Inflammatory macrophage treated with lipopolysaccharide for 1 hour (primary cell): ENCODE results near the gene ABAT.
A peak's percentile ranks its signal among the peaks of the same experiment; 100 is the strongest.

Experiments
- DNase-seq, 2 donors: peaks; one replicate each; pipeline ENCODE4 v3.0.0-alpha.2; 2020 to 2022

The ABAT gene

GRCh38 chr16:8718851-8719680 lies 44.6 kb downstream of the ABAT start:
- no peak for DNase-seq

DNA sequence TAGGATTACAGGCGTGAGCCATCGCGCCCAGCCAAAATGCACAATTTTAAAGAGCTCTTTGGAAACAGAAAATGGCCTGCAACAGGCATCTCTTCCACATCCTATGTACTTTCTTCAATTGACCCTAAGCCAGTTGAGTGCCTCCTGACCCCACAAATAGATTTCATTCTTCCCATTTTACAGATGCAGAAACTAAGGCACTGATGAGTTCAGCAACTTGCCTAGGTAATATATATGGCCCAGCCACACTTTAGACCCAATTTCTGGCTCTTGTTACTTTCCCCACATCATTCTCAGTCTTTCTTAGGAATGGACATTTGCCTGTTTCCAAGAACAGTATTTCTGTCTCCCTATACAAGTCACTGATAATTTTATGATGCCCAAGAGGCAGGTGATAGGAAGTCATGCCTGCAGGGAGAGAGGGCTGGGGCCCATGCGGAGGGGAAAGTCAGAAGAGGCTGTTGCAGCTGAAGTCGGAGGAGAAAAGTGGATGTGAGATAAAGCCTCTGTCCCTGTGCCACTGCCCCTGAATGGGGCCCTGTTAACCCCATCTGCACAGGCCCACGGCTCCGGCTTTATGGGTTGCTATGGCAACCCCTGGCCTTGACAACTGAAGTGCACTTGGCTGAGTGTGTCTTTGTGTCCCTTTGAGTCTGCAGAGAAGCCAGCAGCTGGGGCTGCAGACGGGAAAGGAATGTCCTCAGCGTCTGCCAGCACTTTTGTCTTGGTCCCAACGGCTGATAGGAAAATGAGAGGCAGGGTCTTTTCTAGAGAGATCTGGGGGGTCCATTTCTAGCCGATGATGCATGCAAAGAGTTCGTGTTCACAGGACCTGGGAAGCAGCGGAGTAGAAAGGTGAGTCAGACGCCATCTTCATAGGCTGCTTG lies 45.9 kb downstream of the ABAT start:
- no peak for DNase-seq

DNA sequence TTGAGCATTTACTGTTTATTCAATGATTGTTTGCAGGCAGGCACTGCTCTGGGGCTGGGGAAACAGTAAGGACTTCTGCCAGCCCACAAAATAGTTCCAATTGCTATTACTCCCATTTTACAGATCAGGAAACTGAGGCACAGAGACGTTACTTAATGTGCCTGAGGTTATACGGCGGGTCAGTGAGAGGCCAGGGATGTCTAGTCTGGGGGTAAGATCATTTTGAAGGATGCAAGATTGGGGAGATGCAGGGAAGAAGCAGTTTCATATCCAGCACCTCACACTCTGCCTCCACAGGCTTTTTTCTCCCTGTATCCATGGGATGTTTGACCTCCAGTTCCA lies 46.5 kb downstream of the ABAT start:
- no peak for DNase-seq

GRCh38 chr16:8721336-8722024 lies 47.1 kb downstream of the ABAT start:
- DNase-seq, result no peak

DNA sequence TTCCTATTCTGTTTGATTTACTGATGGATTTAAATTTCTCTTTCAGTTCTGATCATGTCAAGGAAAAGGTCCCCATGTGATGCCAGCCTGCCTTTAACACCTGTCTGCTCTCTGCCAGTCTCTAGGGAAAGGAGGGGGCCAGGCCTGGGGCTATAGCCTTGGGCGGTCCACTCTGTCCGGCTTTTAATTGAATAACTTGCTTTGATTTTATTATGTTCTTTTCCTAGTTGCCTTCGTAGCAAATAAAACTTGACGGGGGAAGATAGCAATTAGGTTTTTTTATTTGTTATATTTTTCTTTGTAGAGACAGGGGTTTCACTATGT lies 47.6 kb downstream of the ABAT start:
- DNase-seq, result no peak

GRCh38 chr16:8725513-8726178 lies 51.2 kb downstream of the ABAT start:
- DNase-seq, result no peak

- no peak for DNase-seq
These were observed 52.9 kb downstream of the ABAT start for GRCh38 chr16:8727131-8727806.

DNA sequence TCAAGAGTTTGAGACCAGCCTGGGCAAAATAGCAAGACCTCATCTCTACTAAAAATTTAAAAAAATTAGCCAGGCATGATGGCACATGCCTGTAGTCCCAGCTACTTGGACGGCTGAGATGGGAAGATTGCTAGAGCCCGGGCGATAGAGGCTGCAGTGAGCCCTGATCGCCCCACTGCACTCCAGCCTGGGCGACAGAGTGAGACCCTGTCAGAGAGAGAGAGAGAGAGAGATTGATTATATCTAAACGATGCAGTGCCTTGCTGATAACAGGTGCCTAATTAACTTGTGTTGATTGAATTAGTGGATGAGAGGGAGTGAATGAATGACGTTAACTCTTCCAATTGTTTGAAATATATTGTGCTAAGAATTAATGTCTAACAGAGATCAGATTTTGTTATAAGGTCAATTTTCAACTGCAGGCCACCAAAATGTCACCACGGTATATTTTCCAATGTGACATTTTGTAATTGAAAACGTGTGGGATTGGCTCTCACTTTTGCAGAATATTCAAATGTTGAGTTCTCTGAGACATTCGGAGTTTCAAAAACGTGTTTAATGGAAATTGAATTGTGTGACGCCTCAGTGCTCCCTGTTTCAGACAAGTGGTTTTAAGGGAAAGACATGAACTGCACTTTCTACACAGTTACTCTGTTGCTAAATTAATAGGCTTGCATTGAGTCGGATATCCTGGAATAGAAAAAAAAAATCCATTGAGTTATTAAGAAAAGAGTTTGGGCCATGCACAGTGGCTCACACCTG lies 53.6 kb downstream of the ABAT start:
- no peak for DNase-seq

DNA sequence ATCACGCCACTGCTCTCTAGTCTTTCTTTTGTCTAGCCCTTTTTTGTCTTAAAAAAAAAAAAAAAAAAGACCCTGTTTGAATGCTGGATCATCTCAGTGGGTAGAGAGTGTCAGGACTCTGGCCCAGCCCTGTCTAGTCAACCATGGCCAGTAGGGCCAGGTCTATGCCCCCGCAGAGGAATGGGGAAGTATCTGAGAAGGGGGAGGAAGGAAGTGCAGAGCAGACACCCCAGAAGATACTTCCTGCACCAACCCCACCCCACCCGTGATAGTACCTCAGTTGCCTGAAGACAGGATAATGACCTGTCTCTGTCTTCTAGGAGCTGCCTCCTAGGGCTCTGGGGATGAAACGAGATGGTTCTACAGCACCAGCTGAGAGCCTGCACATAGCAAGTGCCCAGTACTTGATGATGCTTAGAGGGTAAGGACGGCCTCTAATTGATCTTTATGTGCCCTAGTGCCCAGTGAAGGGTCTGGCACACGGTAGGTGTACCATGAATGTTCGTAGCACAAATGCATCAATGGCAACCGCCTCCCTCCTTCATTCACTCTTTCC lies 55.4 kb downstream of the ABAT start:
- DNase-seq, result peak; percentile 14 to 21

DNA sequence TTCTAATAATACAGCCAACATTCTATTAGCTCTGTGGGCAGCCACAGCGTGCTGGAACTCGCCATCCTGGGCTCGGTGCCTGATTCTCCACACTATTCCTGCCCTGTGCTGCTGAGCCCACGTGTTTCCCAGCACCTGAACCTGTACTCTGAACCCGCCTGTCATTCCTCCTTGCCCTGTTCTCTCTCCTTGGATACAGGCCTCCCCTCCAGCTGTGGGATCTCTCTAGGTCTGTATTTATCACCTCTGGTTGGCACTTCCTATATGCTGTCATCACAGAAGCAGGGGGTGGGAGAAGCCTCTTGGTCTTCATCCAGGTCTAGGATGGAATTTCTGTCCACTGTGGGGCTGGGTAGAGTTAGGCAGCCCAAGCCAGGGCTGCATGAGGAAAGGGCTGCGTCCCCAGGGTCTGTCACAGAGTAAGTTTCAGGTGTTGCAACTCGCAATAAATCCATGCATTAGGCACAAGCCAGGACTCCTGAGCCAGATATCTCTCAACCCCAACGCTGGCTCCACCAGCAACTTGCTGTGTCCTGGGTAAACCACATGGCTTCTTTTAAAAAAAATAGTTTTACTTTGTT lies 56.0 kb downstream of the ABAT start:
- no peak for DNase-seq

GRCh38 chr16:8733849-8734540 lies 59.6 kb downstream of the ABAT start:
- DNase-seq, result no peak

GRCh38 chr16:8735574-8735973 lies 61.2 kb downstream of the ABAT start:
- DNase-seq, result no peak

DNA sequence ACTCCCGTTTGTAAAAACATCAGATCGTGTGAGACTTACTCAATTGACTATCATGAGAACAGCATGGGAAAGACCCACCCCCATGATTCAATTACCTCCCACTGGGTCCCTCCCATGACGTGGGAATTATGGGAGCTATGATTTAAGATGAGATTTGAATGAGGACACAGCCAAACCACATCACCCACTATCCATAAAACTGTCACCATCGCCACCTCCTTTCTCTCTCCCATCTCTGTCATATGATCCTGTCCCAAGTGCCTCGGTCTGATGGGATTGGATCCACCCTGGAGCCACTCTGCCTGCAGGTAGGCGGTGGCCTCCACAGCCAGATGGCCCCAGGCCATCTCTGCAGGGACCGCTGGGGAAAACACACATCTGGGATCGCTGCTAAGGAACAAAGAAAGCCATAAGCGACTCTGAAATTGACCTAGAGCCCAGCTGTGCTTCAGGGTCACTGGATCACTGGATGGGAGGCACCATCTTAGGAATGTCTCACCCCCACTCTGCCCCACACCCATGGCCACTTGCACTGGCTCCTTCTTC lies 61.8 kb downstream of the ABAT start:
- no peak for DNase-seq

- DNase-seq, result no peak
These were observed 64.7 kb downstream of the ABAT start for GRCh38 chr16:8739151-8739550.

GRCh38 chr16:8739989-8740704 lies 65.7 kb downstream of the ABAT start:
- no peak for DNase-seq

GRCh38 chr16:8740775-8741355 lies 66.4 kb downstream of the ABAT start:
- DNase-seq, result no peak

GRCh38 chr16:8741636-8742035 lies 67.2 kb downstream of the ABAT start:
- DNase-seq, result no peak

DNA sequence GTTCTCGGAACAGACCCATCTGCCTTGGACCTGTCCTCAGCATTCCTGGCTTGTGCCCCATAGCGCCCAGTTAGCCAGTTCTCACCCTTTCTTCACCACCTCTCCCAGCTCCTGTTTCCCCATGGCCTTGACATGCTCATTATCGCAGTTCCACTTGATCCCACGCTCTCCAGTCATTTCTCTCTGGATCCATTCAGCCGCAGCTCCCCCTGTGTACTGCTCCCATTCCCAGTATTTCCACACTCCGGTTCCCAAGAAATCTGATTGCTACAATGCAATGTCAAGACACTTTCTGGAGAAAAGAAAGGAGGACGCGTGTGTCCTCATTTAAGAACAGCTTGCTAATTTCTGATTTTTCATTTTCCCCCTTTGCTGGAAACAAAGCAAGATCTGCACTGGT lies 67.7 kb downstream of the ABAT start:
- DNase-seq, result no peak

DNA sequence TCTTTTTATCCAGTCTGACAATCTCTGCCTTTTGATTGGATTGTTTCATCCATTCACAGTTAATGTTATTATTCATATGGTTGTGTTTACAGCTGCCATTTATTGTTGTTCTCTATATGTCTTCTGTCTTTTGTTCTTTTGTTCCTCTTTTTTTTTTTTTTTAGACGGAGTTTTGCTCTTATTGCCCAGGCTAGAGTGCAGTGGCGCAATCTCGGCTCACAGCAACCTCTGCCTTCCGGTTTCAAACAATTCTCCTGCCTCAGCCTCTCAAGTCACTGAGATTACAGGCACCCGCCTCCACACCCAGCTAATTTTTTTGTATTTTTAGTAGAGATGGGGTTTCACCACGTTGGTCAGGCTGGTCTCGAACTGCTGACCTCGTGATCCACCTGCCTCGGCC lies 74.5 kb downstream of the ABAT start:
- DNase-seq, result peak; percentile 38 to 69
